GM04503 (cell line): ENCODE data around the gene SLC22A2.
"Not testable (repeated sequence)": the region's sequence is repeated elsewhere in the genome, so short reads cannot be mapped to it uniquely, and the experiment has no call there.

Experiments used
- DNase-seq: peaks from one replicate; pipeline ENCODE4 v3.0.0-alpha.2; 2012; ENCODE audit warnings: low read depth

SLC22A2 gene

DNA sequence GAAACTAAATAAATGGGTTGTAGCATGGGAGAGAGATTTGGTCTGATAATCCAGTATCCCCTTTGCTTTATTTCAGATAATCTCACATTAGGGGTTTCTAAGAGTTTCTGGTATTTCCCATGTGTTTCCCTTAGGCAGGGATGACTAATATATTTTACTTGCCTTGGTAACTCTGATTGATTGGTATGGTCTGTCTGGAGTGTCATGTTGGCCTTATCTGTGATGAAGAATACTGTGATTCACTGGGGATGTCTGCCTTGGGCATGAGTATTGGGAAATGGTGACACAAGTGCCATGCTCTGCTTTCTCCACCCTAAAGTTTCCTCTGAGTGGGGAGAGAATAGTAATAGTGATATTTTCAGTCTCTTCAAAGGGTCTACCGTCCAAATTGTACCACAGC, 10.1 kb downstream of the SLC22A2 start:
- no peak for DNase-seq

DNA sequence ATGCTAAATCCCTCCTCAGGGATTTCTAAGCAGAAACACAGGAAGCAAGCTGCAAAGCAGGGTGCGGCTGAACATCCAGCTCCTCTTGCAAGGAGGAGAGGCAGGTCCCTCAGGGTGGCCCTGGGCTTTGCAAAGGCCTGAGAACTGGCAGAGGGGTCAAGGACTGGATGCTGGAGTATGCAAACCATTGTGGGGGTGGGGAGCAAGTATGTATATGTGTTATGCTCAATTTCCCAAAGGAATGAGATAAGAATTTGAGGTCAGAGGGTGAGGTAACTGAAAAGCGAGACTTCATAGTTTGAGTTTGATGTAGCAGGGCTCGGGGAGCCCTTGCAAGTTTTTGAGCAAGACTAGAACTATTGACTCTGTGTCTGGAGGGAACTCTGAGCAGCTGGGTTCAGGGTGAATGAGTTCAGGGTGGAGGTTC, 11.2 kb downstream of the SLC22A2 start:
- DNase-seq, result no peak

GRCh38 chr6:160240691-160241084, 17.9 kb downstream of the SLC22A2 start:
- DNase-seq, result no peak

GRCh38 chr6:160239929-160240690, 18.5 kb downstream of the SLC22A2 start:
- DNase-seq, result no peak

GRCh38 chr6:160238761-160239751, 19.6 kb downstream of the SLC22A2 start:
- DNase-seq, result no peak

DNA sequence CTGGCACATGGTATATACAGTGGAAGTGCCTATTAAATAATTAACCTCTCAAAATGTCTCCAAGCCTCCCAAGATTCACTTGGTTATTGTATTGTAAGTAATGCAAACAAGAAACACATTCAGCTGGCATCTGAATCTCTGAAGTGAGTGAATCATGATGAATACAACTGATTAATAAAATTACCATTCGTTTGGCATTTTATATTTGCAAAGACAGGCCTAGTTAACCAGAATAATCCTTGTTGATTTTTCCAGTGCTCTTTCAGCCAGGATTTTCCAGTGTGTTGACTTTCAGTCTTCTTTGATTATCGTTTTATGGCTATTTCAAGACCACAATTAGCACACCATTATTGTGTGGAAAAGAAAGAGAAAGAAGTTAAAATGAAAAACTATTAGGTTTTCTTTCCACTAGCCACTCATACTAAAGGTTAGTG, 20.3 kb downstream of the SLC22A2 start:
- no peak for DNase-seq

GRCh38 chr6:160237597-160238275, 20.9 kb downstream of the SLC22A2 start:
- not testable (repeated sequence) for DNase-seq

- not testable (repeated sequence) for DNase-seq
Measured at GRCh38 chr6:160236235-160236872, 22.3 kb downstream of the SLC22A2 start.

- not testable (repeated sequence) for DNase-seq
Measured at GRCh38 chr6:160233950-160234640, 24.5 kb downstream of the SLC22A2 start.

GRCh38 chr6:160227769-160228161, 30.9 kb downstream of the SLC22A2 start:
- no peak for DNase-seq

GRCh38 chr6:160227038-160227768, 31.4 kb downstream of the SLC22A2 start:
- DNase-seq, result no peak

GRCh38 chr6:160226118-160226591, 32.5 kb downstream of the SLC22A2 start:
- DNase-seq, result no peak

DNA sequence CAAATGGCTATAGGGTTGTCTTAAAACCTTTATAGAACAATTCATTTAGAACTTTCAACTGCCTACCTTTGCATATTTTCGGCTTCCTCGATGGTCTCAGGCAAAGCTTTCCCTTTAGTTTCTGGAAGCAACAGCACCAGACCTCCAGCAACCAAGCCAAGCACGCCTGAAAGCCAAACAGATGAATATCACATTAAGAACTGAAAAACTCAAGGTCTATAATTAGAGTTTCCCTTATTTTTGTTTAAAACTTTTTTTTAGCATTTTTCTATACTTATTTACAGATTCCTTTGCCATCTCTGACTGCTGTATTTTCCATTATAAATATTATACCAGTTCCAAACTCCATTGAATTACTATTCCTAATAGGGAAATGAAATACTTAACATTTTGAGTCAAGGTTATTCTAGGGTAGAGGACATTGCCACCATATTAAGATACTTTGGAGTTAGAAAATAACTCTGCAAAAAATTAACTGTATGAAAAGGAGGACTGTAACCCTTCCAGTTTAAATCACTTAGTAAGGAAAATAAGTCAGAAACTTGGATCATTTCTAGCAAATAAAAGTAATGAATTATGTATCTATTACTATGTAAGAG, 33.9 kb downstream of the SLC22A2 start:
- no peak for DNase-seq

DNA sequence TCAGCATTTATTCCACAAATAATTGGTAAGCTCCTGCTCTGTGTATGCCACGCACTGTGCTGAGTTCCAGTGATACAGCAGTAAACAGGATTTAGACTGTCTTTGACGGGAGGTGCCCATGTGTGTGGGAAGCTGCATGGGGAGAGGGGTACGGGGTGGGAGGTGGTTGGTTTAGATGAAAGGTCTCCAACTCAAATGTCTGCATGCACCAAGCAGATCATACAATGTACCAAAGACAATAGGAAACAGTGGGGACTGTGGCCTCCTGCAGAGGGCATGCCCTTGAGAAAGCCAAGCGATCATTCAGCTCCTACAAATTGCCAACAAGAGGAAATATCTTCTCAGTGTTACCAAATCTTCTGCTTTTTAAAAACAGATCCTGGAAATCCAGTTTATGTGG, 36.1 kb downstream of the SLC22A2 start:
- no peak for DNase-seq

DNA sequence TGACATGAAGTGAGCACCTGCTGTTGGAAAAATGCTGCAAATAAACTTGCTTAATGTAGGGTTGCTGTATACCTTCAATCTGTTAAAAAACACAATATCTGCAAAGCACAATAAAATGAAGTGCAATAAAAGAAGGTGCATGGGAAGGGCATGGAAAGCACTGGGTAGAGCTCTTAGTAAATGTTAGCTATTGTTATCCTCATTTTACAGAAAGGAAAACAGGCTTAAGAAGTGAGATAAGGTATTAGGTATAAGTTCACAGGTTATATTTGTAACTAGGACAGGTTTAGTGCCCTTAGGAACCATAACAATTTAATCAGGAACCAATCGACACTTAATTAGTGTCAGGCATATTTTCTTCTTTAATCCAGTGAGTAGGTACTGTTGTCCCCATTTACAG, 36.7 kb downstream of the SLC22A2 start:
- no peak for DNase-seq

GRCh38 chr6:160221423-160221822, 37.2 kb downstream of the SLC22A2 start:
- DNase-seq, result no peak

DNA sequence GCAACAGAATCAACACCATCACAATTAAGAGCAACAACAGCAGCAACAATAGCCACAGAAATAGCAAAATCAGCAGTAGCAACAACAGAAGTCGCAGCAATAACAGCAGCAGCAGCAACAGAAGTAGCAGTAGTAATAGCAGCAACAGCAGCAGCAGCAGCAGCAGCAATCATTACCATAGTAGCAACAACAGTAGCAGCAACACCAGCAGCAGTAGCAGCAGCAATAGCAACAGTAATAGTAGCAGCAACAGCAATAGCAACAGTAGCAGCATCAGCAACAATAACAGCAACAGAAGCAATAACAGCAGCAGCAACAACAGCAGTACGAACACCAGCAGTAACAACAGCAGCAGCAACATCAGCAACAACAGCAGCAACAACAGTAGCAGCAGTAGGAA, 39.8 kb downstream of the SLC22A2 start:
- DNase-seq, result no peak

- no peak for DNase-seq
Measured at GRCh38 chr6:160217863-160218262, 40.8 kb downstream of the SLC22A2 start.

- DNase-seq, result no peak
Measured at GRCh38 chr6:160217073-160217472, 41.5 kb downstream of the SLC22A2 start.

GRCh38 chr6:160215232-160215631, 43.4 kb downstream of the SLC22A2 start:
- no peak for DNase-seq
